PC-3 (cell line): ENCODE measurements around the gene ITPRIP.

Experiments
- CTCF ChIP-seq: fragments of 300-600 bp; sonication (generic); conservative IDR thresholded peaks from 2 replicates; pipeline ENCODE4 v1.5.1; 2017; ENCODE audit warnings: antibody characterized with exemption, low read depth, mild to moderate bottlenecking, low read length
- EZH2 ChIP-seq: fragments of 300-600 bp; sonication (generic); IDR thresholded peaks from one replicate; pipeline ENCODE4 v1.6.1; 2017; ENCODE audit warnings: antibody characterized with exemption, mild to moderate bottlenecking, low read length; ENCODE audit not compliant: unreplicated experiment

- TF ChIP-seq CTCF (no peak), EZH2 (no peak)
Observed at GRCh38 chr10:104303594-104304355, 34.5 kb downstream of the ITPRIP start.
